SK-N-SH treated with all-trans-retinoic acid at 6 μM for 48 hours (cell line): Measurements from ENCODE around the gene FANCF.

ENCODE experiments used
- ATAC-seq: fragments of 200-7000 bp; cut with Tn5 transposase; 3 replicates; pipeline ENCODE4 v1.9.1; 2020; ENCODE audit warnings: mild to moderate bottlenecking, moderate library complexity
- ARNTL ChIP-seq: fragments of 450-650 bp; formaldehyde crosslinking; IDR thresholded peaks from 2 replicates; pipeline ENCODE4 v1.5.0; 2020; ENCODE audit warnings: low read depth, mild to moderate bottlenecking, moderate library complexity, borderline replicate concordance
- BACH2 ChIP-seq: fragments of 250-450 bp; sonication (Bioruptor Pico); IDR thresholded peaks from 2 replicates; pipeline ENCODE4 v1.9.0; 2021; ENCODE audit warnings: mild to moderate bottlenecking, borderline replicate concordance
- CREB5 ChIP-seq: fragments of 250-450 bp; sonication (Bioruptor Pico); IDR thresholded peaks from 2 replicates; pipeline ENCODE4 v1.5.1; 2020; ENCODE audit warnings: low read depth, mild to moderate bottlenecking, moderate library complexity
- CSDC2 ChIP-seq: fragments of 250-450 bp; sonication (Bioruptor Pico); IDR thresholded peaks from 2 replicates; pipeline ENCODE4 v1.5.0; 2020; ENCODE audit warnings: mild to moderate bottlenecking, moderate library complexity
- OSR1 ChIP-seq: fragments of 250-450 bp; sonication (Bioruptor Pico); IDR thresholded peaks from 2 replicates; pipeline ENCODE4 v1.8.0; 2022; ENCODE audit warnings: moderate library complexity, mild to moderate bottlenecking, inconsistent platforms
- PATZ1 ChIP-seq: fragments of 250-450 bp; sonication (Bioruptor Pico); IDR thresholded peaks from 2 replicates; pipeline ENCODE4 v1.8.0; 2020; ENCODE audit warnings: mild to moderate bottlenecking, moderate library complexity, borderline replicate concordance
- POU6F1 ChIP-seq: fragments of 250-450 bp; sonication (Bioruptor Pico); IDR thresholded peaks from 2 replicates; pipeline ENCODE4 v1.8.0; 2021; ENCODE audit warnings: low read depth, mild to moderate bottlenecking, moderate library complexity, borderline replicate concordance
- PPARA ChIP-seq: fragments of 250-450 bp; sonication (Bioruptor Pico); IDR thresholded peaks from 2 replicates; pipeline ENCODE4 v1.5.0; 2020; ENCODE audit warnings: mild to moderate bottlenecking, borderline replicate concordance
- RARB ChIP-seq: fragments of 250-450 bp; sonication (Bioruptor Pico); IDR thresholded peaks from 2 replicates; pipeline ENCODE4 v1.8.0; 2021; ENCODE audit warnings: mild to moderate bottlenecking, moderate library complexity
- SNAI2 ChIP-seq: fragments of 250-450 bp; sonication (Bioruptor Pico); IDR thresholded peaks from 2 replicates; pipeline ENCODE4 v1.5.0; 2020; ENCODE audit warnings: mild to moderate bottlenecking, moderate library complexity
- TCF4 ChIP-seq: fragments of 250-450 bp; sonication (Bioruptor Pico); IDR thresholded peaks from 2 replicates; pipeline ENCODE4 v1.8.0; 2021; ENCODE audit warnings: mild to moderate bottlenecking, moderate library complexity, borderline replicate concordance
- TOX ChIP-seq: fragments of 250-450 bp; sonication (Bioruptor Pico); IDR thresholded peaks from 2 replicates; pipeline ENCODE4 v1.8.0; 2021; ENCODE audit warnings: mild to moderate bottlenecking, moderate library complexity, borderline replicate concordance
- TSHZ2 ChIP-seq: fragments of 250-450 bp; sonication (Bioruptor Pico); IDR thresholded peaks from 2 replicates; pipeline ENCODE4 v1.5.0; 2020; ENCODE audit warnings: mild to moderate bottlenecking, moderate library complexity
- ZC3H10 ChIP-seq: fragments of 250-450 bp; sonication (Bioruptor Pico); IDR thresholded peaks from 2 replicates; pipeline ENCODE4 v1.5.1; 2021; ENCODE audit warnings: mild to moderate bottlenecking, moderate library complexity
- ZFP3 ChIP-seq: fragments of 250-450 bp; sonication (Bioruptor Pico); IDR thresholded peaks from 2 replicates; pipeline ENCODE4 v1.5.0; 2020; ENCODE audit warnings: mild to moderate bottlenecking, moderate library complexity
- ZFP30 ChIP-seq: fragments of 450-650 bp; formaldehyde crosslinking; IDR thresholded peaks from 2 replicates; pipeline ENCODE4 v1.5.0; 2022; ENCODE audit warnings: mild to moderate bottlenecking, moderate library complexity
- ZNF565 ChIP-seq: fragments of 450-650 bp; formaldehyde crosslinking; conservative IDR thresholded peaks from 2 replicates; pipeline ENCODE4 v1.5.0; 2020; ENCODE audit warnings: low read depth, mild to moderate bottlenecking, moderate library complexity
- ZNF70 ChIP-seq: fragments of 450-650 bp; formaldehyde crosslinking; IDR thresholded peaks from 2 replicates; pipeline ENCODE4 v1.5.0; 2020; ENCODE audit warnings: mild to moderate bottlenecking, moderate library complexity
- ZNF8 ChIP-seq: fragments of 450-650 bp; formaldehyde crosslinking; IDR thresholded peaks from 2 replicates; pipeline ENCODE4 v1.5.0; 2020; ENCODE audit warnings: mild to moderate bottlenecking, moderate library complexity

FANCF gene

GRCh38 chr11:22633354-22633902 is 7.8 kb upstream of the FANCF start (continued):
- no peak for TF ChIP-seq PATZ1 (CRISPR knock-in tag)
- no peak for TF ChIP-seq ZFP30 (CRISPR knock-in tag)
- no peak for TF ChIP-seq ZNF70 (CRISPR knock-in tag)
- no peak for TF ChIP-seq TOX
- TF ChIP-seq RARB (CRISPR knock-in tag) = no peak
- TF ChIP-seq ARNTL = no peak
- TF ChIP-seq SNAI2 (CRISPR knock-in tag) = no peak

GRCh38 chr11:22627421-22627820 is 1.8 kb upstream of the FANCF start:
- no peak for TF ChIP-seq SNAI2 (CRISPR knock-in tag)
- no peak for TF ChIP-seq CREB5 (CRISPR knock-in tag)
- TF ChIP-seq TSHZ2 = no peak
- TF ChIP-seq ZC3H10 (CRISPR knock-in tag) = no peak
- TF ChIP-seq TOX = no peak
- TF ChIP-seq ARNTL = no peak
- no peak for TF ChIP-seq OSR1 (CRISPR knock-in tag)
- TF ChIP-seq ZNF565 (CRISPR knock-in tag) = no peak
- TF ChIP-seq ZNF8 (CRISPR knock-in tag) = no peak
- no peak for TF ChIP-seq PPARA
- ATAC-seq = no peak

GRCh38 chr11:22626573-22627239 is 1.1 kb upstream of the FANCF start:
- no peak for ATAC-seq
- no peak for TF ChIP-seq RARB (CRISPR knock-in tag)
- no peak for TF ChIP-seq TCF4 (CRISPR knock-in tag)
- no peak for TF ChIP-seq ZFP30 (CRISPR knock-in tag)
- no peak for TF ChIP-seq BACH2 (CRISPR knock-in tag)
- no peak for TF ChIP-seq SNAI2 (CRISPR knock-in tag)
- no peak for TF ChIP-seq CSDC2
- no peak for TF ChIP-seq ZNF70 (CRISPR knock-in tag)
- TF ChIP-seq ZNF8 (CRISPR knock-in tag) = no peak
- TF ChIP-seq PATZ1 (CRISPR knock-in tag) = no peak
- TF ChIP-seq TSHZ2 = no peak
- no peak for TF ChIP-seq ZC3H10 (CRISPR knock-in tag)
- no peak for TF ChIP-seq ZFP3 (CRISPR knock-in tag)
- TF ChIP-seq POU6F1 (CRISPR knock-in tag) = no peak
